Thyroid gland (tissue), 4 donors: Measurements from ENCODE around the gene DMGDH. TPM values are rescaled to one million over a fixed set of nuclear protein-coding genes. Genes with fewer than 3 reads are reported as not detected.

Source experiments
- DNase-seq, 2 donors: peaks; one replicate each; pipeline ENCODE4 v3.0.0-alpha.2; 2019
- H3K27ac ChIP-seq, 3 donors: fragments of 200-600 bp; sonication (generic); 1 replicate in 2 of 3; 2 replicates in 1 of 3; pipeline ENCODE4 v1.5.1; 2016 to 2019; ENCODE audit warnings: mild to moderate bottlenecking in 1 of 3, moderate library complexity in 1 of 3
- H3K27me3 ChIP-seq: fragments of 200-600 bp; sonication (generic); one replicate; pipeline ENCODE4 v1.5.1; 2019
- H3K36me3 ChIP-seq, 2 donors: fragments of 200-600 bp; sonication (generic); one replicate each; pipeline ENCODE4 v1.5.1; 2016 to 2019
- H3K4me1 ChIP-seq, 2 donors: fragments of 200-600 bp; sonication (generic); one replicate each; pipeline ENCODE4 v1.5.1; 2017 to 2019
- H3K4me3 ChIP-seq, 3 donors: fragments of 200-600 bp; sonication (generic); replicated peaks in 1 of 3; 1 replicate in 2 of 3; 2 replicates in 1 of 3; pipeline ENCODE4 v1.5.1; 2016; ENCODE audit warnings: mild to moderate bottlenecking in 1 of 3
- H3K9me3 ChIP-seq: fragments of 200-600 bp; sonication (generic); one replicate; pipeline ENCODE4 v1.5.1; 2017
- CTCF ChIP-seq, 6 experiments: fragments of 200-600 bp in 3 of 6; fragments of 450-650 bp in 3 of 6; sonication (generic) in 3 of 6; IDR thresholded peaks; one replicate each; pipeline ENCODE4 v1.5.1; 2016 to 2019; ENCODE audit warnings: antibody characterized with exemption in 6 of 6, mild to moderate bottlenecking in 2 of 6, inconsistent platforms in 1 of 6, moderate library complexity in 1 of 6
- POLR2A ChIP-seq, 2 donors: fragments of 450-650 bp; IDR thresholded peaks; one replicate each; pipeline ENCODE4 v1.6.1; 2017; ENCODE audit warnings: antibody characterized with exemption in 2 of 2, mild to moderate bottlenecking in 2 of 2, moderate library complexity in 1 of 2
- WGBS, 2 donors: methylation state at CpG; one replicate each; pipeline ENCODE4 v1.1.5; 2017; 5-methylcytosine and 5-hydroxymethylcytosine counted together
- intact Hi-C: fragments of 100-400 bp; cut with DNase I; formaldehyde crosslinking; loops from one replicate; pipeline ENCODE4 v1.15.1; 2023
- total RNA-seq, 4 donors: library from RNA; depleted of rRNA; stranded (reverse); fragments of >200 nt; gene quantifications; one replicate each; pipeline ENCODE4 v1.2.3, GENCODE V29; 2016

DMGDH gene
- total RNA-seq, 4 donors from 2014 or later = 7.0 to 15.9 (median 10.4) TPM

GRCh38 chr5:79081779-79082178, 12.3 kb upstream of the DMGDH start:
- H3K36me3 ChIP-seq = no peaks in the 10 kb centered on the region
- H3K27ac ChIP-seq = no peak overlapping the region
- H3K27me3 ChIP-seq = no peaks in the 10 kb centered on the region
- no peaks in the 10 kb centered on the region for H3K9me3 ChIP-seq
- 91 to 98% methylated on average over 5 of the region's 5 CpGs for WGBS, 2 donors
- no peak for TF ChIP-seq CTCF (IDR thresholded peaks at IDR 0.05)
- TF ChIP-seq POLR2A (IDR thresholded peaks at IDR 0.05) = no peak
- DNase-seq = no peak
- H3K4me3 ChIP-seq = no peak overlapping the region
- H3K4me1 ChIP-seq = no peaks in the 10 kb centered on the region
- intact Hi-C loops = no loop called here

GRCh38 chr5:79080804-79081203, 11.3 kb upstream of the DMGDH start:
- no peak for TF ChIP-seq CTCF (IDR thresholded peaks at IDR 0.05)
- TF ChIP-seq POLR2A (IDR thresholded peaks at IDR 0.05) = no peak
- Histone ChIP-seq H3K4me1 (no peaks in the 10 kb centered on the region), H3K9me3 (no peaks in the 10 kb centered on the region), H3K36me3 (no peaks in the 10 kb centered on the region), H3K27me3 (no peaks in the 10 kb centered on the region), H3K27ac (no peak overlapping the region), H3K4me3 (no peak overlapping the region)
- intact Hi-C loops = no loop called here
- DNase-seq = no peak
- WGBS, 2 donors = 97% methylated on average over 2 of the region's 2 CpGs

- no peak for TF ChIP-seq CTCF (IDR thresholded peaks at IDR 0.05)
- TF ChIP-seq POLR2A (IDR thresholded peaks at IDR 0.05) = no peak
- no peaks in the 10 kb centered on the region for H3K4me1 ChIP-seq
- intact Hi-C loops = no loop called here
Measured at GRCh38 chr5:79077680-79078365, 8.3 kb upstream of the DMGDH start.

GRCh38 chr5:79076819-79077218, 7.3 kb upstream of the DMGDH start:
- no peaks in the 10 kb centered on the region for H3K36me3 ChIP-seq
- H3K27ac ChIP-seq = peak overlapping the region in 1 of 3 donors; percentile 23
- H3K4me3 ChIP-seq = no peak overlapping the region
- no peak for DNase-seq
- no peaks in the 10 kb centered on the region for H3K9me3 ChIP-seq
- H3K4me1 ChIP-seq = no peaks in the 10 kb centered on the region
- no peaks in the 10 kb centered on the region for H3K27me3 ChIP-seq
- intact Hi-C loops = no loop called here
- WGBS, 2 donors = 76 to 77% methylated on average over 4 of the region's 4 CpGs
- no peak for TF ChIP-seq CTCF (IDR thresholded peaks at IDR 0.05)

More at GRCh38 chr5:79077680-79078365, 8.3 kb upstream of the DMGDH start:
- Histone ChIP-seq H3K36me3 (no peaks in the 10 kb centered on the region), H3K27me3 (no peaks in the 10 kb centered on the region), H3K4me3 (no peak overlapping the region), H3K27ac (no peak overlapping the region), H3K9me3 (no peaks in the 10 kb centered on the region)
- 57 to 77% methylated on average over 3 of the region's 3 CpGs for WGBS, 2 donors
- DNase-seq = no peak

- DNase-seq = no peak
- WGBS, 2 donors = 85 to 86% methylated on average over 11 of the region's 11 CpGs
- intact Hi-C loops = no loop called here
- TF ChIP-seq CTCF (IDR thresholded peaks at IDR 0.05) (no peak), POLR2A (IDR thresholded peaks at IDR 0.05) (no peak)
- Histone ChIP-seq H3K4me3 (no peak overlapping the region), H3K27me3 (no peaks in the 10 kb centered on the region), H3K9me3 (no peaks in the 10 kb centered on the region), H3K4me1 (no peaks in the 10 kb centered on the region), H3K36me3 (no peaks in the 10 kb centered on the region), H3K27ac (no peak overlapping the region)
Measured at GRCh38 chr5:79075646-79076426, 6.4 kb upstream of the DMGDH start.
